HepG2 (cell line): Measurements from ENCODE around the gene MZT1. TPM values are rescaled to one million over a fixed set of nuclear protein-coding genes. Genes with fewer than 3 reads are reported as not detected.

Experiments
- ATAC-seq: fragments of 200-7000 bp; cut with Tn5 transposase; 3 replicates; pipeline ENCODE4 v1.9.1; 2020; ENCODE audit warnings: mild to moderate bottlenecking, moderate library complexity
- BruUV-seq: library from RNA; stranded (reverse); fragments of 400-500 nt; replicated peaks from 2 replicates; lab custom pipeline; 2021; lab: Mats Ljungman, UMichigan
- CTCF ChIA-PET: fragments of 300-600 bp; formaldehyde crosslinking; extraction: SDS; loops from one replicate; lab custom pipeline; 2021; ENCODE audit warnings: low total read pairs, inconsistent platforms, low intra/inter-chr PET ratio; lab: Yijun Ruan, JAX
- POLR2A ChIA-PET: fragments of 350-600 bp; sonication (Branson Sonifier 250); formaldehyde crosslinking; loops from one replicate; lab custom pipeline; 2020; ENCODE audit warnings: antibody characterized with exemption, inconsistent platforms; lab: Yijun Ruan, JAX
- DNase-seq: peaks from one replicate; pipeline ENCODE4 v3.0.0-alpha.2; 2015; ENCODE audit warnings: low spot score
- FAIRE-seq: peaks from 3 replicates; lab custom pipeline; 2011; peaks lifted over from hg19 to GRCh38; lab: Jason Lieb, UNC
- H2AFZ ChIP-seq: one replicate; pipeline ENCODE4 v1.6.1; 2011; ENCODE audit warnings: low read length, inconsistent platforms
- H3K27ac ChIP-seq: fragments of 300-600 bp; 3 replicates; pipeline ENCODE4 v1.8.0; 2011; ENCODE audit warnings: mixed run types, mild to moderate bottlenecking, mixed read lengths, low read length, inconsistent platforms; ENCODE audit not compliant: insufficient read depth; ENCODE audit errors: extremely low read length
- H3K27me3 ChIP-seq, 2 experiments: fragments of 200-600 bp in 1 of 2; 2 replicates in 1 of 2; 3 replicates in 1 of 2; pipeline versions ENCODE4 v1.6.0 to v1.8.0; 2011; ENCODE audit warnings: low read length in 2 of 2, mild to moderate bottlenecking in 2 of 2, moderate library complexity in 2 of 2, inconsistent platforms in 1 of 2; ENCODE audit not compliant: insufficient read depth in 2 of 2, control insufficient read depth in 1 of 2
- H3K36me3 ChIP-seq, 2 experiments: fragments of 200-600 bp in 1 of 2; replicated peaks in 1 of 2; 2 replicates in 1 of 2; 3 replicates in 1 of 2; pipeline versions ENCODE4 v1.5.1 to v1.8.0; 2011; ENCODE audit warnings: low read length in 2 of 2, inconsistent platforms in 1 of 2; ENCODE audit not compliant: insufficient read depth in 2 of 2, control insufficient read depth in 1 of 2
- H3K4me1 ChIP-seq: 2 replicates; pipeline ENCODE4 v1.5.1; 2012; ENCODE audit warnings: low read length, inconsistent platforms; ENCODE audit not compliant: insufficient read depth
- H3K4me2 ChIP-seq: 2 replicates; pipeline ENCODE4 v1.6.0; 2011; ENCODE audit warnings: low read depth, low read length, inconsistent platforms
- H3K4me3 ChIP-seq, 3 experiments: fragments of 200-600 bp in 1 of 3; sonication (generic), shearing (Covaris generic) in 1 of 3; replicated peaks in 1 of 3; 2 replicates each; pipeline ENCODE4 v1.5.1; 2011 to 2016; ENCODE audit warnings: low read length in 3 of 3, inconsistent platforms in 2 of 3, low read depth in 2 of 3, mild to moderate bottlenecking in 2 of 3, control low read depth in 1 of 3, mixed read lengths in 1 of 3; ENCODE audit not compliant: insufficient read depth in 1 of 3
- H3K79me2 ChIP-seq: one replicate; pipeline ENCODE4 v1.6.1; 2011; ENCODE audit warnings: low read length, inconsistent platforms; ENCODE audit not compliant: insufficient read depth
- H3K9ac ChIP-seq: 2 replicates; pipeline ENCODE4 v1.6.0; 2011; ENCODE audit warnings: mild to moderate bottlenecking, low read depth, low read length, inconsistent platforms; ENCODE audit not compliant: insufficient read depth
- H3K9me3 ChIP-seq: 2 replicates; pipeline ENCODE4 v1.5.1; 2012; ENCODE audit warnings: mild to moderate bottlenecking, low read length
- H4K20me1 ChIP-seq: 2 replicates; pipeline ENCODE4 v1.6.0; 2011; ENCODE audit warnings: inconsistent platforms, mild to moderate bottlenecking, low read length, moderate library complexity; ENCODE audit not compliant: insufficient read depth
- CAMTA2 ChIP-seq: sonication (generic); formaldehyde crosslinking; IDR thresholded peaks from 2 replicates; pipeline ENCODE4 v1.4.0; 2020; ENCODE audit warnings: mild to moderate bottlenecking, missing genetic modification reagents, borderline replicate concordance
- FIP1L1 ChIP-seq: fragments of 200-400 bp; formaldehyde crosslinking; IDR thresholded peaks from 2 replicates; pipeline ENCODE4 v1.6.1; 2018; ENCODE audit warnings: low read depth, mild to moderate bottlenecking, low read length, moderate library complexity, borderline replicate concordance; ENCODE audit not compliant: insufficient read depth
- HDAC1 ChIP-seq: sonication (generic); formaldehyde crosslinking; IDR thresholded peaks from 2 replicates; pipeline ENCODE4 v1.5.1; 2020; ENCODE audit warnings: mild to moderate bottlenecking, missing genetic modification reagents
- HNRNPL ChIP-seq: fragments of 200-400 bp; formaldehyde crosslinking; IDR thresholded peaks from 2 replicates; pipeline ENCODE4 v1.6.1; 2017; ENCODE audit warnings: mild to moderate bottlenecking, low read depth, low read length
- KLF16 ChIP-seq, 2 experiments: sonication (generic) in 1 of 2; formaldehyde crosslinking in 1 of 2; IDR thresholded peaks; 2 replicates each; pipeline versions ENCODE4 v1.6.1 to v1.8.0; 2016 to 2023; ENCODE audit warnings: missing genetic modification reagents in 2 of 2, missing compliant biosample characterization in 1 of 2
- LCORL ChIP-seq, 2 experiments: fragments of 450-650 bp in 1 of 2; sonication (generic) in 1 of 2; formaldehyde crosslinking in 1 of 2; IDR thresholded peaks; 2 replicates each; pipeline versions ENCODE4 v1.5.0 to v1.6.1; 2017 to 2020; ENCODE audit warnings: antibody characterized with exemption in 1 of 2, missing genetic modification reagents in 1 of 2
- MAFF ChIP-seq: IDR thresholded peaks from 2 replicates; pipeline ENCODE4 v1.6.1; 2011; ENCODE audit warnings: low read depth, low read length, improper control_type of control experiment
- MBD4 ChIP-seq: IDR thresholded peaks from 2 replicates; pipeline ENCODE4 v1.6.1; 2012; ENCODE audit warnings: low read length, inconsistent platforms, borderline replicate concordance
- SOX13 ChIP-seq, 3 experiments: fragments of 450-650 bp in 1 of 3; sonication (generic) in 1 of 3; formaldehyde crosslinking in 1 of 3; IDR thresholded peaks in 2 of 3; conservative IDR thresholded peaks in 1 of 3; 2 replicates each; pipeline versions ENCODE4 v1.5.0 to v1.6.1; 2016 to 2020; ENCODE audit warnings: antibody characterized with exemption in 1 of 3, mild to moderate bottlenecking in 1 of 3, missing compliant biosample characterization in 1 of 3, missing genetic modification reagents in 1 of 3, moderate library complexity in 1 of 3
- TBP ChIP-seq: sonication (generic); formaldehyde crosslinking; IDR thresholded peaks from 2 replicates; pipeline ENCODE4 v1.5.0; 2020; ENCODE audit warnings: missing genetic modification reagents
- TBX3 ChIP-seq: fragments of 450-650 bp; IDR thresholded peaks from 2 replicates; pipeline ENCODE4 v1.6.1; 2017; ENCODE audit warnings: antibody characterized with exemption, mild to moderate bottlenecking, inconsistent platforms, borderline replicate concordance
- ZNF143 ChIP-seq: sonication (generic); formaldehyde crosslinking; IDR thresholded peaks from 2 replicates; pipeline ENCODE4 v1.4.0; 2020; ENCODE audit warnings: missing genetic modification reagents
- ZNF253 ChIP-seq: sonication (generic); formaldehyde crosslinking; IDR thresholded peaks from 2 replicates; pipeline ENCODE4 v1.8.0; 2022; ENCODE audit warnings: mild to moderate bottlenecking, missing genetic modification reagents, borderline replicate concordance
- ZNF331 ChIP-seq: sonication (generic); formaldehyde crosslinking; IDR thresholded peaks from 2 replicates; pipeline ENCODE4 v1.4.0; 2020; ENCODE audit warnings: missing genetic modification reagents
- ZNF446 ChIP-seq: sonication (generic); formaldehyde crosslinking; IDR thresholded peaks from 2 replicates; pipeline ENCODE4 v1.5.0; 2020; ENCODE audit warnings: mild to moderate bottlenecking, missing genetic modification reagents
- ZNF512 ChIP-seq: sonication (generic); formaldehyde crosslinking; IDR thresholded peaks from 2 replicates; pipeline ENCODE4 v1.4.0; 2020; ENCODE audit warnings: mild to moderate bottlenecking, missing genetic modification reagents
- ZNF549 ChIP-seq: sonication (generic); formaldehyde crosslinking; IDR thresholded peaks from 2 replicates; pipeline ENCODE4 v1.5.0; 2020; ENCODE audit warnings: missing genetic modification reagents
- ZNF780A ChIP-seq: sonication (generic); formaldehyde crosslinking; IDR thresholded peaks from 2 replicates; pipeline ENCODE4 v1.8.0; 2022; ENCODE audit warnings: mild to moderate bottlenecking, missing genetic modification reagents, moderate library complexity
- ZNF790 ChIP-seq: sonication (generic); formaldehyde crosslinking; IDR thresholded peaks from 2 replicates; pipeline ENCODE4 v1.8.0; 2022; ENCODE audit warnings: missing genetic modification reagents, mild to moderate bottlenecking, borderline replicate concordance
- WGBS: methylation state at CpG from one replicate; pipeline ENCODE4 v1.1.6; 2017; ENCODE audit warnings: low lambda C conversion rate; 5-methylcytosine and 5-hydroxymethylcytosine counted together
- in situ Hi-C: cut with HindIII; loops from 2 replicates; pipeline ENCODE4 v1.10.0; 2017; ENCODE audit warnings: low pct_unique_long_range_greater_than_20kb; ENCODE audit not compliant: extremely low pct_ligation_motif_present
- intact Hi-C: fragments of 100-400 bp; cut with micrococcal nuclease; formaldehyde crosslinking; loops from one replicate; pipeline ENCODE4 v1.10.0; 2022; ENCODE audit not compliant: unreplicated experiment
- polyA plus RNA-seq, 8 experiments: library from polyadenylated mRNA; depleted of rRNA in 3 of 8; stranded (reverse) in 7 of 8; unstranded in 1 of 8; fragments of >200 nt; fragmentation: Illumina TruSeq in 4 of 8; extraction: Trizol in 4 of 8; gene quantifications; 2 replicates each; pipeline versions ENCODE4 v1.2.1 to v1.2.3, GENCODE V29; 2011 to 2016; ENCODE audit warnings: low read depth in 4 of 8, missing spikeins in 1 of 8, mixed read lengths in 1 of 8; ENCODE audit not compliant: insufficient read depth in 1 of 8
- total RNA-seq, 5 experiments: library from RNA; depleted of rRNA; stranded (reverse); fragments of >200 nt; fragmentation: Illumina TruSeq; extraction: Trizol; gene quantifications; 2 replicates each; pipeline ENCODE4 v1.2.3, GENCODE V29; 2016; ENCODE audit warnings: low read depth in 1 of 5
- TF ChIP-seq, protein P1 (sequence below): sonication (generic); formaldehyde crosslinking; conservative IDR thresholded peaks from 2 replicates; pipeline ENCODE4 v1.8.1; 2023; ENCODE audit warnings: missing genetic modification reagents

MZT1 gene
- total and polyA plus RNA-seq, 2 of the 13 experiments (the other 11 are each of a cell fraction or from before 2014, with no cell fraction given): 11.7 to 17.2 TPM

- BruUV-seq: no TSS peak
- WGBS: 96% methylated on average over 2 of the region's 2 CpGs
- Histone ChIP-seq H3K9me3 (no peaks in the 10 kb centered on the region), H2AFZ (no peak overlapping the region), H3K4me2 (no peak overlapping the region), H3K4me1 (no peaks in the 10 kb centered on the region), H3K4me3 (no peak overlapping the region), H4K20me1 (no peaks in the 10 kb centered on the region), H3K9ac (no peak overlapping the region), H3K36me3 (peaks cover 10 to 79% of the 10 kb centered on the region in 2 experiments), H3K27me3 (no peaks in the 10 kb centered on the region), H3K27ac (no peak overlapping the region), H3K79me2 (no peaks in the 10 kb centered on the region)
- intact Hi-C loops: no loop called here
- FAIRE-seq (no peak), DNase-seq (no peak), ATAC-seq (no peak)
- in situ Hi-C loops: no loop called here
- ChIA-PET POLR2A (no interaction called here), CTCF (no interaction called here)
- TF ChIP-seq ZNF331 (CRISPR knock-in tag) (no peak), ZNF446 (CRISPR knock-in tag) (no peak), HDAC1 (no peak), FIP1L1 (no peak), KLF16 (CRISPR knock-in tag; IDR thresholded peaks at IDR 0.05) (no peak), ZNF143 (no peak), ZNF790 (CRISPR knock-in tag) (no peak), LCORL (IDR thresholded peaks at IDR 0.05) (no peak), LCORL (CRISPR knock-in tag; IDR thresholded peaks at IDR 0.05) (no peak), SOX13 (IDR thresholded peaks at IDR 0.05) (no peak), SOX13 (CRISPR knock-in tag; conservative IDR thresholded peaks at IDR 0.05 in 1 of 2, IDR thresholded peaks at IDR 0.05 in 1 of 2) (no peak), MAFF (no peak), ZNF253 (CRISPR knock-in tag) (no peak), TBX3 (no peak), ZNF549 (CRISPR knock-in tag) (no peak), HNRNPL (no peak), MBD4 (no peak), ZNF780A (CRISPR knock-in tag) (no peak), CAMTA2 (CRISPR knock-in tag) (no peak), ZNF512 (CRISPR knock-in tag) (no peak), TBP (no peak)
- TF ChIP-seq, protein P1, sequence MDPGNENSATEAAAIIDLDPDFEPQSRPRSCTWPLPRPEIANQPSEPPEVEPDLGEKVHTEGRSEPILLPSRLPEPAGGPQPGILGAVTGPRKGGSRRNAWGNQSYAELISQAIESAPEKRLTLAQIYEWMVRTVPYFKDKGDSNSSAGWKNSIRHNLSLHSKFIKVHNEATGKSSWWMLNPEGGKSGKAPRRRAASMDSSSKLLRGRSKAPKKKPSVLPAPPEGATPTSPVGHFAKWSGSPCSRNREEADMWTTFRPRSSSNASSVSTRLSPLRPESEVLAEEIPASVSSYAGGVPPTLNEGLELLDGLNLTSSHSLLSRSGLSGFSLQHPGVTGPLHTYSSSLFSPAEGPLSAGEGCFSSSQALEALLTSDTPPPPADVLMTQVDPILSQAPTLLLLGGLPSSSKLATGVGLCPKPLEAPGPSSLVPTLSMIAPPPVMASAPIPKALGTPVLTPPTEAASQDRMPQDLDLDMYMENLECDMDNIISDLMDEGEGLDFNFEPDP (CRISPR knock-in tag): no peak
These were observed 36.0 kb upstream of the MZT1 start for GRCh38 chr13:72763411-72763810.
